ENCODE data around the gene TMOD3.

Gene TMOD3

DNA sequence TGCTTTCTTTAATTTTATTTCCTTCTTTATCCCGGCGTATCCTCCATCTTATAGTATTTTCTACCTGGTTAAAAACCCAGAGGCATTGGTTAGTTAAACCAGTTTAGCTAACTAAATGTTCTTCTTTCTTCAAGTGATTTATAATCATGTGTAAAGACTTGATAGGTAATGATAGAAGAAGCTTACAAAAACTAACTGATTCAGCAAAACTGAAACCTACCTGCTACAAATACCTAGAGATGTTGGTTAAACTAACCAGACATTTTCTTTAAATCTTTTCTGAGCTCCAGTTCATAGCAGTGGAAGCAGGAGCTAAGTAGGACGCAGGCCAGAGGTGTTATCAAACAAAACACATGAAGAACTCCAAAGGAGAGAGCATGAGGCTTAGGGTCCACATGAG is 97.4 kb downstream of the TMOD3 start:
- Histone ChIP-seq H3K9ac (ENCODE audit: low read depth, low read length) (no peak overlapping the region), H3K4me3 (ENCODE audit: low read length) (no peak overlapping the region), H3K9me3 (replicated peaks; ENCODE audit: low read length) (no peaks in the 10 kb centered on the region), H3K4me1 (ENCODE audit: control insufficient read depth, insufficient read depth, low read length) (no peaks in the 10 kb centered on the region), H3K27me3 (ENCODE audit: control insufficient read depth, insufficient read depth, low read length) (no peaks in the 10 kb centered on the region), H3K4me2 (ENCODE audit: low read length) (no peak overlapping the region), H3K36me3 (ENCODE audit: insufficient read depth, low read length) (peaks cover 56% of the 10 kb centered on the region)

DNA sequence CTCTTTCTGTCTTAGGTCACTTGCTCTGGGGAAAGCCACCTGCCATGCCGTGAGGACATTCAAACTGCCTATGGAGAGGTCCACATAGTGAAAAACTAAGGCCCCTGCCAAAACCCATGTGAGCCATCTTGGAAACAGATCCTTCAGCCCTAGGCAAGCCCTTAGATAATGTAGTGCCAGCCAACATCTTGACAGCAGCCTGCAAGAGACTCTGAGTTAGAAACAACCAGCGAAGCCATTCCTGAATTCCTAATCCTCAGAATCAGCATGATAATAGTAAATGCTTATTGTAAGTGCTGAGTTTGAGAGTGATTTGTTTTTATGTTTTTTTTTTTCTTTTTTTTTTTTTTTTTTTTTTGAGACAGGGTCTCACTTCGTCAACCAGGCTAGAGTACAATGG is 101.6 kb downstream of the TMOD3 start:
- Histone ChIP-seq H3K4me3 (ENCODE audit: low read length) (no peak overlapping the region), H3K4me1 (ENCODE audit: control insufficient read depth, insufficient read depth, low read length) (no peaks in the 10 kb centered on the region), H3K9me3 (replicated peaks; ENCODE audit: low read length) (no peaks in the 10 kb centered on the region), H3K36me3 (ENCODE audit: insufficient read depth, low read length) (peaks cover 26% of the 10 kb centered on the region), H3K4me2 (ENCODE audit: low read length) (no peak overlapping the region), H3K27me3 (ENCODE audit: control insufficient read depth, insufficient read depth, low read length) (no peaks in the 10 kb centered on the region), H3K9ac (ENCODE audit: low read depth, low read length) (no peak overlapping the region)

GRCh38 chr15:51931638-51932037 is 102.2 kb downstream of the TMOD3 start:
- Histone ChIP-seq H3K4me2 (ENCODE audit: low read length) (no peak overlapping the region), H3K9me3 (replicated peaks; ENCODE audit: low read length) (no peaks in the 10 kb centered on the region), H3K36me3 (ENCODE audit: insufficient read depth, low read length) (peaks cover 31% of the 10 kb centered on the region), H3K27me3 (ENCODE audit: control insufficient read depth, insufficient read depth, low read length) (no peaks in the 10 kb centered on the region), H3K9ac (ENCODE audit: low read depth, low read length) (no peak overlapping the region), H3K4me3 (ENCODE audit: low read length) (no peak overlapping the region), H3K4me1 (ENCODE audit: control insufficient read depth, insufficient read depth, low read length) (no peaks in the 10 kb centered on the region)

DNA sequence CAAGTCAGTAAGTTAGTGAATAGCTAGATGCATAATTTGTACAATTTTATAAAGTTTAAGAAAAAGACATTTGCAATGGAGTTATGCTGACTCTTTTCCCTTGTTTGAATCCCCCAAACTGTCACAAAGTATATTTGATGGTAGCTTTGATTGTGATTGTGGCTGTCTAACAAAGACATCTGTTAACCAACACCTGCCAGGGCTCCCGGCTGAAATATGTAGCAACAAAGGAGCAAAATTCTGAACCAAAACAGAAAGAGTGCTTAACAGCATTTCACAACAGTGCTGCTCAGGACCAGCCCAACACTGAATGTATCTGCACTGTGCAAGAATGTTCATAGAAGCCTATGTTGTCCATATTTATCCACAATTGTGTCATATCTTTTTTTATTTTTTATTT is 102.7 kb downstream of the TMOD3 start:
- H3K4me2 ChIP-seq (ENCODE audit: low read length), result no peak overlapping the region
- no peak overlapping the region for H3K4me3 ChIP-seq (ENCODE audit: low read length)
- peaks cover 34% of the 10 kb centered on the region for H3K36me3 ChIP-seq (ENCODE audit: insufficient read depth, low read length)
- H3K4me1 ChIP-seq (ENCODE audit: control insufficient read depth, insufficient read depth, low read length), result no peaks in the 10 kb centered on the region
- H3K9ac ChIP-seq (ENCODE audit: low read depth, low read length), result no peak overlapping the region
- no peaks in the 10 kb centered on the region for H3K9me3 ChIP-seq (replicated peaks; ENCODE audit: low read length)
- no peaks in the 10 kb centered on the region for H3K27me3 ChIP-seq (ENCODE audit: control insufficient read depth, insufficient read depth, low read length)

- Histone ChIP-seq H3K27me3 (ENCODE audit: control insufficient read depth, insufficient read depth, low read length) (no peaks in the 10 kb centered on the region), H3K4me3 (ENCODE audit: low read length) (no peak overlapping the region), H3K4me1 (ENCODE audit: control insufficient read depth, insufficient read depth, low read length) (no peaks in the 10 kb centered on the region), H3K9ac (ENCODE audit: low read depth, low read length) (no peak overlapping the region), H3K4me2 (ENCODE audit: low read length) (no peak overlapping the region), H3K36me3 (ENCODE audit: insufficient read depth, low read length) (peaks cover 31% of the 10 kb centered on the region), H3K9me3 (replicated peaks; ENCODE audit: low read length) (no peaks in the 10 kb centered on the region)
Observed at GRCh38 chr15:51935466-51936104, 106.1 kb downstream of the TMOD3 start.

GRCh38 chr15:51936105-51936478 is 106.6 kb downstream of the TMOD3 start:
- Histone ChIP-seq H3K9ac (ENCODE audit: low read depth, low read length) (no peak overlapping the region), H3K9me3 (replicated peaks; ENCODE audit: low read length) (no peaks in the 10 kb centered on the region), H3K4me2 (ENCODE audit: low read length) (no peak overlapping the region), H3K4me1 (ENCODE audit: control insufficient read depth, insufficient read depth, low read length) (no peaks in the 10 kb centered on the region), H3K4me3 (ENCODE audit: low read length) (no peak overlapping the region), H3K36me3 (ENCODE audit: insufficient read depth, low read length) (peaks cover 29% of the 10 kb centered on the region), H3K27me3 (ENCODE audit: control insufficient read depth, insufficient read depth, low read length) (no peaks in the 10 kb centered on the region)

DNA sequence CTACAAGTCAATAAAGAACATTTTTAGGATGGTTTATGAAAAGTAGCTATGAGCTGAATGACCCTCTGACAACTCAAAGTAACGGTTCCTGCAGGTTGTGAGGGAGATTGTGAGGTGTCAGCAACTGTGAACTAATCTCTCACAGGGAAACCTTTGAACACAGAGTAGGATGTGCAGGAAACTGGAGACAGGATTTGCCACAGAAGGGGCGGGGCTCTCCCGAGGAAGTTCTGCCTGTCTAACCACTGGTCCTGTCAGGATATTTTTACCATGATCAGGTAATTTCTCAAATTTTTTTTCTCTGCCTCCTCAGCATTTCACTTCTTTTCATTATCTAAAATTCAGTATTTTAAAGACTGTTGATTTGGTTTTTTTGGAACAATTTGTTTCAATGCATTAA is 108.8 kb downstream of the TMOD3 start:
- no peaks in the 10 kb centered on the region for H3K27me3 ChIP-seq (ENCODE audit: control insufficient read depth, insufficient read depth, low read length)
- H3K4me1 ChIP-seq (ENCODE audit: control insufficient read depth, insufficient read depth, low read length), result no peaks in the 10 kb centered on the region
- peaks cover 39% of the 10 kb centered on the region for H3K36me3 ChIP-seq (ENCODE audit: insufficient read depth, low read length)
- no peak overlapping the region for H3K9ac ChIP-seq (ENCODE audit: low read depth, low read length)
- no peak overlapping the region for H3K4me3 ChIP-seq (ENCODE audit: low read length)
- no peak overlapping the region for H3K4me2 ChIP-seq (ENCODE audit: low read length)
- H3K9me3 ChIP-seq (replicated peaks; ENCODE audit: low read length), result no peaks in the 10 kb centered on the region

- H3K4me1 ChIP-seq (ENCODE audit: control insufficient read depth, insufficient read depth, low read length), result no peaks in the 10 kb centered on the region
- no peak overlapping the region for H3K4me2 ChIP-seq (ENCODE audit: low read length)
- H3K4me3 ChIP-seq (ENCODE audit: low read length), result no peak overlapping the region
- no peak overlapping the region for H3K9ac ChIP-seq (ENCODE audit: low read depth, low read length)
- H3K27me3 ChIP-seq (ENCODE audit: control insufficient read depth, insufficient read depth, low read length), result no peaks in the 10 kb centered on the region
- H3K9me3 ChIP-seq (replicated peaks; ENCODE audit: low read length), result no peaks in the 10 kb centered on the region
- H3K36me3 ChIP-seq (ENCODE audit: insufficient read depth, low read length), result peaks cover 39% of the 10 kb centered on the region
Observed at GRCh38 chr15:51939216-51939615, 109.8 kb downstream of the TMOD3 start.

GRCh38 chr15:51947124-51947523 is 117.7 kb downstream of the TMOD3 start:
- no peak overlapping the region for H3K4me3 ChIP-seq (ENCODE audit: low read length)
- H3K4me1 ChIP-seq (ENCODE audit: control insufficient read depth, insufficient read depth, low read length), result no peaks in the 10 kb centered on the region
- no peaks in the 10 kb centered on the region for H3K27me3 ChIP-seq (ENCODE audit: control insufficient read depth, insufficient read depth, low read length)
- H3K9ac ChIP-seq (ENCODE audit: low read depth, low read length), result no peak overlapping the region
- H3K4me2 ChIP-seq (ENCODE audit: low read length), result no peak overlapping the region
- peaks cover 62% of the 10 kb centered on the region for H3K36me3 ChIP-seq (ENCODE audit: insufficient read depth, low read length)
- no peaks in the 10 kb centered on the region for H3K9me3 ChIP-seq (replicated peaks; ENCODE audit: low read length)

DNA sequence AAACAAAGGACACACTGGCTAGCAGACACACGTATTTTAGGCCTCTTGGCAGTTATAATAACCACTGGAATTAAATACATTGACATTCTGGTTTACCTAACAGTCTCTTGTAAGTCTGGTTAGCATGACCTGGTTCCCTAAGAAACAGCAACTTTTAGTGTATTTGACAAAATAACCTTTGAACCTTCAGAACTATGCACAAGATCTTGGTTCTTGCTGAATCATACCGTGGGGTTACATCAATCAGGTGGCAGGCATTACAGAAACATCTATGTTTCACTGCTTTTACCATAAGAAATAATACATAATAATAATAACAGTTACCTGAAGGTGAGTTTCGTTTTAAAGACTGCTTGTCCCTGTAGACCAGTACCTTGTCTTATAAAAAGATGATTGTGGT is 123.4 kb downstream of the TMOD3 start:
- no peaks in the 10 kb centered on the region for H3K9me3 ChIP-seq (replicated peaks; ENCODE audit: low read length)
- H3K27me3 ChIP-seq (ENCODE audit: control insufficient read depth, insufficient read depth, low read length), result no peaks in the 10 kb centered on the region
- peaks cover 77% of the 10 kb centered on the region for H3K36me3 ChIP-seq (ENCODE audit: insufficient read depth, low read length)
- H3K4me2 ChIP-seq (ENCODE audit: low read length), result no peak overlapping the region
- no peaks in the 10 kb centered on the region for H3K4me1 ChIP-seq (ENCODE audit: control insufficient read depth, insufficient read depth, low read length)
- no peak overlapping the region for H3K4me3 ChIP-seq (ENCODE audit: low read length)
- no peak overlapping the region for H3K9ac ChIP-seq (ENCODE audit: low read depth, low read length)

GRCh38 chr15:51955504-51955903 is 126.1 kb downstream of the TMOD3 start:
- H3K9me3 ChIP-seq (replicated peaks; ENCODE audit: low read length), result no peaks in the 10 kb centered on the region
- H3K36me3 ChIP-seq (ENCODE audit: insufficient read depth, low read length), result peaks cover 77% of the 10 kb centered on the region
- H3K4me3 ChIP-seq (ENCODE audit: low read length), result no peak overlapping the region
- no peak overlapping the region for H3K9ac ChIP-seq (ENCODE audit: low read depth, low read length)
- no peaks in the 10 kb centered on the region for H3K27me3 ChIP-seq (ENCODE audit: control insufficient read depth, insufficient read depth, low read length)
- no peaks in the 10 kb centered on the region for H3K4me1 ChIP-seq (ENCODE audit: control insufficient read depth, insufficient read depth, low read length)
- no peak overlapping the region for H3K4me2 ChIP-seq (ENCODE audit: low read length)
